ENCODE data around the gene MGST1.
A peak's percentile ranks its signal among the peaks of the same experiment; 100 is the strongest.

MGST1 gene

GRCh38 chr12:16352481-16352880 is 5.0 kb downstream of the MGST1 start:
- no peak overlapping the region for H3K4me3 Mint-ChIP-seq
- H3K4me1 Mint-ChIP-seq = peaks cover 16% of the 10 kb centered on the region
- peaks cover 9% of the 10 kb centered on the region for H3K27me3 Mint-ChIP-seq (ENCODE audit: low read depth)
- H3K36me3 Mint-ChIP-seq (ENCODE audit: low read depth) = peaks cover 14% of the 10 kb centered on the region
- TF ChIP-seq CTCF (IDR thresholded peaks at IDR 0.05; ENCODE audit: unreplicated experiment in 3 of 3) = no peak
- H3K9me3 Mint-ChIP-seq = no peaks in the 10 kb centered on the region
- H3K27ac Mint-ChIP-seq = no peak overlapping the region

GRCh38 chr12:16358878-16359277 is 11.4 kb downstream of the MGST1 start:
- TF ChIP-seq CTCF (IDR thresholded peaks at IDR 0.05; ENCODE audit: unreplicated experiment in 3 of 3) = no peak
- Mint-ChIP-seq H3K9me3 (no peaks in the 10 kb centered on the region), H3K4me1 (no peaks in the 10 kb centered on the region), H3K27me3 (ENCODE audit: low read depth) (no peaks in the 10 kb centered on the region), H3K27ac (no peak overlapping the region), H3K36me3 (ENCODE audit: low read depth) (peaks cover 39% of the 10 kb centered on the region), H3K4me3 (no peak overlapping the region)

- peak; percentile 40 to 59 (median 48) for TF ChIP-seq CTCF (IDR thresholded peaks at IDR 0.05; ENCODE audit: unreplicated experiment in 3 of 3)
- Mint-ChIP-seq H3K27me3 (ENCODE audit: low read depth) (no peaks in the 10 kb centered on the region), H3K9me3 (no peaks in the 10 kb centered on the region), H3K4me1 (no peaks in the 10 kb centered on the region), H3K27ac (no peak overlapping the region), H3K4me3 (no peak overlapping the region), H3K36me3 (ENCODE audit: low read depth) (peaks cover 39% of the 10 kb centered on the region)
These were observed 12.4 kb downstream of the MGST1 start for GRCh38 chr12:16359512-16360491.

GRCh38 chr12:16361142-16361783 is 13.8 kb downstream of the MGST1 start:
- no peaks in the 10 kb centered on the region for H3K9me3 Mint-ChIP-seq
- no peaks in the 10 kb centered on the region for H3K4me1 Mint-ChIP-seq
- H3K27me3 Mint-ChIP-seq (ENCODE audit: low read depth) = no peaks in the 10 kb centered on the region
- H3K4me3 Mint-ChIP-seq = no peak overlapping the region
- no peak overlapping the region for H3K27ac Mint-ChIP-seq
- TF ChIP-seq CTCF (IDR thresholded peaks at IDR 0.05; ENCODE audit: unreplicated experiment in 3 of 3) = no peak
- peaks cover 36% of the 10 kb centered on the region for H3K36me3 Mint-ChIP-seq (ENCODE audit: low read depth)

GRCh38 chr12:16362550-16362949 is 15.1 kb downstream of the MGST1 start:
- no peak for TF ChIP-seq CTCF (IDR thresholded peaks at IDR 0.05; ENCODE audit: unreplicated experiment in 3 of 3)
- Mint-ChIP-seq H3K9me3 (no peaks in the 10 kb centered on the region), H3K4me1 (no peaks in the 10 kb centered on the region), H3K36me3 (ENCODE audit: low read depth) (peaks cover 28% of the 10 kb centered on the region), H3K27me3 (ENCODE audit: low read depth) (no peaks in the 10 kb centered on the region), H3K27ac (no peak overlapping the region), H3K4me3 (no peak overlapping the region)

Measured in nephron (organoid).